ENCODE measurements around the gene PEPD. TPM values are rescaled to one million over a fixed set of nuclear protein-coding genes. Genes with fewer than 3 reads are reported as not detected.

Gene PEPD
- total RNA-seq, 4 donors from 2014 or later, result 79.8 to 122 (median 94.8) TPM

DNA sequence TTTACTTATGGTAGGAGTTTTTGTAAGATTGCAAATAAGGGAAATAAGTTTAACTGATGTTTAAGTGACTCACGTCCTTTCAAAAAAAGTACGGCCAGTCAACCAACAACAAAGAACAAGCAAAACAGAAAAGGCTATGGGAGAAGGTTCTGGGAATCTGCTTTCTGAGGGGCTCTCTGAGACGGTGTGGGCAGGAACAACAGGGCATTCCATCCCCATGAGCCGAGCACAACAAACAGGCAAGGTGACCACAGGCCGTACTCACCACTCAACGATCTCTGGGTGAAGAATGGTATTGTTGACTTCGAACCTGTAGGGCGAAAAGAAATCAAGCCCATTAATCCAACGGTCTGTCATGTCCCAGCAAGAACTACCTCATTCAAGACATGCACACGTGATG, 43.8 kb downstream of the PEPD start:
- no peak overlapping the region for H3K4me3 ChIP-seq
- H3K9me3 ChIP-seq, result peaks cover 0 to 22% (median 4%) of the 10 kb centered on the region in 4 donors
- no peak for DNase-seq (ENCODE audit: low spot score in 2 of 2)
- no peaks in the 10 kb centered on the region for H3K27me3 ChIP-seq
- TF ChIP-seq EP300 (IDR thresholded peaks at IDR 0.05) (no peak), POLR2A (IDR thresholded peaks at IDR 0.05) (no peak)
- TF ChIP-seq, protein P1, sequence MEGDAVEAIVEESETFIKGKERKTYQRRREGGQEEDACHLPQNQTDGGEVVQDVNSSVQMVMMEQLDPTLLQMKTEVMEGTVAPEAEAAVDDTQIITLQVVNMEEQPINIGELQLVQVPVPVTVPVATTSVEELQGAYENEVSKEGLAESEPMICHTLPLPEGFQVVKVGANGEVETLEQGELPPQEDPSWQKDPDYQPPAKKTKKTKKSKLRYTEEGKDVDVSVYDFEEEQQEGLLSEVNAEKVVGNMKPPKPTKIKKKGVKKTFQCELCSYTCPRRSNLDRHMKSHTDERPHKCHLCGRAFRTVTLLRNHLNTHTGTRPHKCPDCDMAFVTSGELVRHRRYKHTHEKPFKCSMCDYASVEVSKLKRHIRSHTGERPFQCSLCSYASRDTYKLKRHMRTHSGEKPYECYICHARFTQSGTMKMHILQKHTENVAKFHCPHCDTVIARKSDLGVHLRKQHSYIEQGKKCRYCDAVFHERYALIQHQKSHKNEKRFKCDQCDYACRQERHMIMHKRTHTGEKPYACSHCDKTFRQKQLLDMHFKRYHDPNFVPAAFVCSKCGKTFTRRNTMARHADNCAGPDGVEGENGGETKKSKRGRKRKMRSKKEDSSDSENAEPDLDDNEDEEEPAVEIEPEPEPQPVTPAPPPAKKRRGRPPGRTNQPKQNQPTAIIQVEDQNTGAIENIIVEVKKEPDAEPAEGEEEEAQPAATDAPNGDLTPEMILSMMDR (IDR thresholded peaks at IDR 0.05), result no peak
- H3K36me3 ChIP-seq, result peaks cover 0 to 81% (median 7%) of the 10 kb centered on the region in 3 donors
- no peak overlapping the region for H3K27ac ChIP-seq
- 90% methylated on average over 10 of the region's 10 CpGs for WGBS, 2 donors
- H3K4me1 ChIP-seq, result peaks cover 0 to 6% (median 0%) of the 10 kb centered on the region in 4 donors

DNA sequence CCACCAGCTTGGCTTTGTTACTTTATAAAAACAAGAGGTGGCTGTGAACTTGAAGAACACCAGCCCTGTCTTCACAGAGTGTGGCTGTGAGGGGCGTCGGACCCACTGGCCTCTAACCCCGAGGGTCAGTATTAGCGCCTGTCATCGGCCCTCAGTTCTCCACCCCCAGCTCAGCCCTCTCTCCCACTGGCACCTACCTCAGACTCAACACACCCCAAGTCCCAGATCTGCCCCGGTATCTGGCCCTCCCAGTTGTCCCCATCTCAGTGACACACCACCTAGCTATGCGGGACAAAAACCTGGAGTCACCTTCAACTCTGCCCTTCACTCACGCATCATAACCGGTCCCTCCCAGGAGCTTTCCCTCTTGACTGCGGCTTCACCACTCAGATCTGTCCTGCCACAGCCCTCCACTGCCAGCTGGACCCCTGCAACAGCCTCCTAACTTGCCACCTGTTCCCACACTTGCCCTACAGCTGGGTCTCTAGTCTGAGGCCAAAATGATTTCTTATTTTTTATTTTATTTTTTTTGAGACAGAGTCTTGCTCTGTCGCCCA, 45.4 kb downstream of the PEPD start:
- 92 to 94% methylated on average over 11 of the region's 11 CpGs for WGBS, 2 donors
- H3K9me3 ChIP-seq, result peaks cover 0 to 18% (median 3%) of the 10 kb centered on the region in 4 donors
- no peak overlapping the region for H3K4me3 ChIP-seq
- TF ChIP-seq POLR2A (IDR thresholded peaks at IDR 0.05) (no peak), EP300 (IDR thresholded peaks at IDR 0.05) (no peak)
- TF ChIP-seq, protein P1 (IDR thresholded peaks at IDR 0.05), result no peak
- no peak overlapping the region for H3K27ac ChIP-seq
- no peak for DNase-seq (ENCODE audit: low spot score in 2 of 2)
- peaks cover 0 to 71% (median 7%) of the 10 kb centered on the region in 3 donors for H3K36me3 ChIP-seq
- H3K4me1 ChIP-seq, result peaks cover 0 to 6% (median 0%) of the 10 kb centered on the region in 4 donors
- H3K27me3 ChIP-seq, result no peaks in the 10 kb centered on the region

DNA sequence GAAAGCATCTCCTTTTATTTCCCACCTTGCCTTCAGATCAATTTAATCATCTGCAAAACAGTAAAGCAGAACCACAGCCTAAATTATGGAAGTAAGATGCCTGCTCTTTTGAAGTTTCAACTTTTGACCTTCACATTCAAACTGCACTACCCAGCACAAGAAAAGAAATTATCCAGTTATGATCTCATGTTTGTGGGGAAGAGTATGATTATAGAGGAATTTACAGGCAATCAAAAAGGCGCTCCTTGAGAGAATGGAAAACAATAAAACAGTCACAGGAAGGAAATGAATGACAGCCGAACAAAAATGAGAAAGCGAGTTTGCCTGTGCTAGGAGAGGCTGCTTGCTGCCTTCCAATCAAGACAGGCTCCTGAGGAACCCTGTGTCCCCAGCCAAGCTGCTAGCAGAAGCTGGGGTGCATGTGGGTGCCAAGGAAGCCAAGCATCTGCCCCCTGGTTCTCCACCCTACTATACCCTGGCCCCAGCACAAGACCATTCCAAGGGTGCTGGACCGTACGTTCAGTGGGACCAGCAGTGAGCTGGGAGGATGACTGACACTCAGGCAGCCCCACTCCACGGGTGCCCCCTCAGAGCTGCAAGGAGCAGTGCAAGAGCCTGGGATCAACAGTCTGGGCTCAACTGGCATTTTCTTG, 47.8 kb downstream of the PEPD start:
- Histone ChIP-seq H3K9me3 (peaks cover 0 to 7% (median 0%) of the 10 kb centered on the region in 4 donors), H3K4me1 (peaks cover 0 to 6% (median 0%) of the 10 kb centered on the region in 4 donors), H3K4me3 (no peak overlapping the region), H3K36me3 (peaks cover 0 to 58% (median 7%) of the 10 kb centered on the region in 3 donors), H3K27ac (no peak overlapping the region), H3K27me3 (no peaks in the 10 kb centered on the region)
- WGBS, 2 donors, result 47 to 50% methylated on average over 4 to 6 of the region's 6 CpGs
- no peak for DNase-seq (ENCODE audit: low spot score in 2 of 2)
- TF ChIP-seq EP300 (IDR thresholded peaks at IDR 0.05) (no peak), POLR2A (IDR thresholded peaks at IDR 0.05) (no peak)
- TF ChIP-seq, protein P1 (IDR thresholded peaks at IDR 0.05), result no peak

- Histone ChIP-seq H3K36me3 (peaks cover 0 to 58% (median 7%) of the 10 kb centered on the region in 3 donors), H3K9me3 (no peaks in the 10 kb centered on the region), H3K4me3 (no peak overlapping the region), H3K4me1 (peaks cover 0 to 6% (median 0%) of the 10 kb centered on the region in 4 donors), H3K27ac (no peak overlapping the region), H3K27me3 (no peaks in the 10 kb centered on the region)
- 58 to 60% methylated on average over 23 of the region's 23 CpGs for WGBS, 2 donors
- TF ChIP-seq EP300 (IDR thresholded peaks at IDR 0.05) (no peak), POLR2A (IDR thresholded peaks at IDR 0.05) (no peak)
- TF ChIP-seq, protein P1 (IDR thresholded peaks at IDR 0.05), result no peak
- DNase-seq (ENCODE audit: low spot score in 2 of 2), result no peak
These were observed 48.6 kb downstream of the PEPD start for GRCh38 chr19:33472691-33473652.

All from tibial nerve (tissue), 4 donors.